Trophoblast cell (in vitro differentiated cells and primary cell): Measurements from ENCODE around the gene PCDHB7.
"Not testable (repeated sequence)": the region's sequence is repeated elsewhere in the genome, so short reads cannot be mapped to it uniquely, and the experiment has no call there.

Source experiments
- DNase-seq, 2 donors: peaks; one replicate each; pipeline ENCODE4 v3.0.0-alpha.2; 2016
- H2AFZ ChIP-seq: 2 replicates; pipeline ENCODE4 v1.6.1; 2013; ENCODE audit warnings: low read length, moderate library complexity, mild to moderate bottlenecking; ENCODE audit not compliant: insufficient read depth, poor library complexity
- H2AK5ac ChIP-seq: 2 replicates; pipeline ENCODE4 v1.6.1; 2013; ENCODE audit warnings: mild to moderate bottlenecking, low read length
- H2BK120ac ChIP-seq: 2 replicates; pipeline ENCODE4 v1.6.1; 2013; ENCODE audit warnings: low read length, mild to moderate bottlenecking, moderate library complexity; ENCODE audit not compliant: insufficient read depth, poor library complexity
- H2BK12ac ChIP-seq: 2 replicates; pipeline ENCODE4 v1.6.1; 2013; ENCODE audit warnings: mild to moderate bottlenecking, low read length, moderate library complexity
- H2BK5ac ChIP-seq: 2 replicates; pipeline ENCODE4 v1.6.1; 2013; ENCODE audit warnings: low read length, low read depth, moderate library complexity, mild to moderate bottlenecking; ENCODE audit not compliant: poor library complexity
- H3K14ac ChIP-seq: 2 replicates; pipeline ENCODE4 v1.6.1; 2013; ENCODE audit warnings: mild to moderate bottlenecking, low read length
- H3K18ac ChIP-seq: 2 replicates; pipeline ENCODE4 v1.6.1; 2013; ENCODE audit warnings: mild to moderate bottlenecking, low read length
- H3K23ac ChIP-seq: 2 replicates; pipeline ENCODE4 v1.6.1; 2013; ENCODE audit warnings: low read length
- H3K27ac ChIP-seq: 2 replicates; pipeline ENCODE4 v1.5.1; 2013; ENCODE audit warnings: low read depth, mild to moderate bottlenecking, inconsistent platforms, low read length, moderate library complexity
- H3K27me3 ChIP-seq: 2 replicates; pipeline ENCODE4 v1.6.1; 2013; ENCODE audit warnings: inconsistent platforms, mild to moderate bottlenecking, low read length, moderate library complexity; ENCODE audit not compliant: insufficient read depth
- H3K36me3 ChIP-seq, 2 experiments: 1 replicate in 1 of 2; 2 replicates in 1 of 2; pipeline ENCODE4 v1.6.1; 2013; ENCODE audit warnings: low read length in 2 of 2, mild to moderate bottlenecking in 2 of 2, moderate library complexity in 1 of 2; ENCODE audit not compliant: insufficient read depth in 2 of 2, control insufficient read depth in 1 of 2
- H3K4ac ChIP-seq: 2 replicates; pipeline ENCODE4 v1.6.1; 2013; ENCODE audit warnings: low read depth, mild to moderate bottlenecking, low read length, moderate library complexity
- H3K4me1 ChIP-seq, 2 experiments: 1 replicate in 1 of 2; 2 replicates in 1 of 2; pipeline ENCODE4 v1.6.1; 2013; ENCODE audit warnings: low read length in 2 of 2, mild to moderate bottlenecking in 2 of 2, moderate library complexity in 1 of 2; ENCODE audit not compliant: insufficient read depth in 2 of 2, control insufficient read depth in 1 of 2
- H3K4me2 ChIP-seq: 2 replicates; pipeline ENCODE4 v1.6.1; 2013; ENCODE audit warnings: inconsistent platforms, mild to moderate bottlenecking, low read length, moderate library complexity
- H3K4me3 ChIP-seq: 2 replicates; pipeline ENCODE4 v1.5.1; 2013; ENCODE audit warnings: mild to moderate bottlenecking, low read depth, low read length, inconsistent platforms
- H3K79me1 ChIP-seq: one replicate; pipeline ENCODE4 v1.6.1; 2013; ENCODE audit warnings: low read length
- H3K79me2 ChIP-seq: 2 replicates; pipeline ENCODE4 v1.6.1; 2013; ENCODE audit warnings: low read length, mild to moderate bottlenecking; ENCODE audit not compliant: control insufficient read depth, insufficient read depth, poor library complexity
- H3K9ac ChIP-seq: 2 replicates; pipeline ENCODE4 v1.6.1; 2013; ENCODE audit warnings: mild to moderate bottlenecking, low read length
- H3K9me3 ChIP-seq: 2 replicates; pipeline ENCODE4 v1.6.1; 2013; ENCODE audit warnings: low read depth, mild to moderate bottlenecking, control low read depth, inconsistent platforms, low read length; ENCODE audit not compliant: insufficient read depth
- H4K12ac ChIP-seq: 2 replicates; pipeline ENCODE4 v1.6.1; 2013; ENCODE audit warnings: low read depth, mild to moderate bottlenecking, low read length, moderate library complexity
- H4K8ac ChIP-seq: 2 replicates; pipeline ENCODE4 v1.6.1; 2013; ENCODE audit warnings: low read depth, mild to moderate bottlenecking, low read length, moderate library complexity
- H4K91ac ChIP-seq: one replicate; pipeline ENCODE4 v1.6.1; 2013; ENCODE audit warnings: low read depth, mild to moderate bottlenecking, low read length, moderate library complexity
- WGBS: extraction: QIAGEN DNeasy Blood & Tissue Kit; methylation state at CpG from one replicate; pipeline ENCODE4 v1.1.7; 2013; ENCODE audit warnings: missing lambda C conversion rate; ENCODE audit not compliant: insufficient read length, insufficient coverage; ENCODE audit errors: extremely low coverage; 5-methylcytosine and 5-hydroxymethylcytosine counted together

Gene PCDHB7

GRCh38 chr5:141225421-141225820 lies 53.0 kb downstream of the PCDHB7 start:
- not testable (repeated sequence) for H3K79me2 ChIP-seq, H2AK5ac ChIP-seq, H3K4ac ChIP-seq, H4K12ac ChIP-seq, H3K18ac ChIP-seq, H3K4me2 ChIP-seq, H4K8ac ChIP-seq, H3K79me1 ChIP-seq, H3K4me1 ChIP-seq, H3K9me3 ChIP-seq, H2BK12ac ChIP-seq, H3K4me3 ChIP-seq, H3K23ac ChIP-seq, H2BK120ac ChIP-seq, H3K27ac ChIP-seq, DNase-seq, H3K36me3 ChIP-seq, H3K27me3 ChIP-seq, H2BK5ac ChIP-seq, H3K9ac ChIP-seq, H2AFZ ChIP-seq, H4K91ac ChIP-seq, H3K14ac ChIP-seq
- no CpG with 5 or more reads among the region's 30 CpGs for WGBS
